Esophagus muscularis mucosa (tissue), 4 donors: Measurements from ENCODE around the gene CCNL1. TPM values are rescaled to one million over a fixed set of nuclear protein-coding genes. Genes with fewer than 3 reads are reported as not detected.
"Not testable (repeated sequence)": the region's sequence is repeated elsewhere in the genome, so short reads cannot be mapped to it uniquely, and the experiment has no call there.

Experiments
- DNase-seq: peaks from one replicate; pipeline ENCODE4 v3.0.0-alpha.2; 2017; ENCODE audit errors: extremely low spot score
- H3K27ac ChIP-seq, 4 donors: fragments of 200-600 bp; sonication (generic); replicated peaks in 1 of 4; 1 replicate in 3 of 4; 2 replicates in 1 of 4; pipeline ENCODE4 v1.5.1; 2016 to 2019; ENCODE audit warnings: mild to moderate bottlenecking in 1 of 4
- H3K27me3 ChIP-seq, 4 donors: fragments of 200-600 bp; sonication (generic); one replicate each; pipeline versions ENCODE4 v1.5.1 to v1.6.0; 2016 to 2019
- H3K36me3 ChIP-seq, 4 donors: fragments of 200-600 bp; sonication (generic); one replicate each; pipeline ENCODE4 v1.5.1; 2016 to 2019
- H3K4me1 ChIP-seq, 4 donors: fragments of 200-600 bp; sonication (generic); one replicate each; pipeline ENCODE4 v1.5.1; 2016 to 2019
- H3K4me3 ChIP-seq, 4 donors: fragments of 200-600 bp; sonication (generic); 1 replicate in 2 of 4; 2 replicates in 2 of 4; pipeline ENCODE4 v1.5.1; 2016 to 2019; ENCODE audit warnings: mild to moderate bottlenecking in 4 of 4, moderate library complexity in 1 of 4
- H3K9me3 ChIP-seq, 4 donors: fragments of 200-600 bp; sonication (generic); 1 replicate in 3 of 4; 2 replicates in 1 of 4; pipeline ENCODE4 v1.5.1; 2016 to 2019
- EP300 ChIP-seq: sonication (generic); formaldehyde crosslinking; IDR thresholded peaks from one replicate; pipeline ENCODE4 v1.6.1; 2017; ENCODE audit warnings: antibody characterized with exemption
- POLR2A ChIP-seq: fragments of 450-650 bp; IDR thresholded peaks from one replicate; pipeline ENCODE4 v1.6.1; 2017; ENCODE audit warnings: antibody characterized with exemption, moderate library complexity, mild to moderate bottlenecking, low read depth
- POLR2AphosphoS5 ChIP-seq, 2 donors: sonication (generic); formaldehyde crosslinking; IDR thresholded peaks; one replicate each; pipeline ENCODE4 v1.6.1; 2017; ENCODE audit warnings: antibody characterized with exemption in 2 of 2
- WGBS: methylation state at CpG from one replicate; pipeline ENCODE4 v1.1.5; 2018; 5-methylcytosine and 5-hydroxymethylcytosine counted together
- intact Hi-C: fragments of 100-400 bp; cut with DNase I; formaldehyde crosslinking; loops from one replicate; pipeline ENCODE4 v1.15.1; 2023
- total RNA-seq, 4 donors: library from RNA; depleted of rRNA; stranded (reverse); fragments of >200 nt; gene quantifications; one replicate each; pipeline versions ENCODE4 v1.1.0 to v1.2.1, GENCODE V29; 2016
- TF ChIP-seq, protein P1 (sequence below), 3 experiments: fragments of 200-600 bp in 2 of 3; fragments of 450-650 bp in 1 of 3; sonication (generic) in 2 of 3; IDR thresholded peaks; one replicate each; pipeline ENCODE4 v1.5.1; 2017 to 2019; ENCODE audit warnings: antibody characterized with exemption in 3 of 3, mild to moderate bottlenecking in 2 of 3, moderate library complexity in 1 of 3

Gene CCNL1
- total RNA-seq, 4 donors from 2014 or later, result 45.3 to 180 (median 77.3) TPM

DNA sequence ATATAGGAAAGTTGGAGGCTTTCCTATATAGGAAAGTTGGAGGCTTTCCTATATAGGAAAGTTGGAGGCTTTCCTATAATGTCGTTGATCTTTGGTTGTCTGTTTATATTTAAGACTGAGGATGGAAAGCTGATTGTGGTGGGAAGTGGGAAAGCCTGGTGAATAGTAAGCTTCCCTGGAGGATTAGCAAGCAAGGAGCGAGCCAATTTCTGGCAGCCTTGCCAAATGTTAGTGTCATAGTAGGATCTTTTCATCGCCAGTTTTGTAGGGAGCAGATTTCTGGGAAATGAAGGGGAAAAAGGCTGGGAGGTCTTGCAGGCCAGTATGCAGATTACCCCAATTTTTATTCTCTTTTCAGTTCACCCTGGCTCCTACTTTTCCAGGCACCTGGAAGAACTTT lies 39.9 kb upstream of the CCNL1 start:
- Histone ChIP-seq H3K27me3 (no peaks in the 10 kb centered on the region), H3K9me3 (peaks cover 0 to 9% (median 0%) of the 10 kb centered on the region in 4 donors), H3K27ac (no peak overlapping the region), H3K36me3 (no peaks in the 10 kb centered on the region), H3K4me1 (peaks cover 3 to 9% (median 7%) of the 10 kb centered on the region in 4 donors), H3K4me3 (no peak overlapping the region)
- DNase-seq, result no peak
- WGBS, result 53% methylated on average over 3 of the region's 3 CpGs
- intact Hi-C loops, result no loop called here
- TF ChIP-seq POLR2AphosphoS5 (IDR thresholded peaks at IDR 0.05) (no peak), POLR2A (no peak), EP300 (no peak)
- TF ChIP-seq, protein P1, sequence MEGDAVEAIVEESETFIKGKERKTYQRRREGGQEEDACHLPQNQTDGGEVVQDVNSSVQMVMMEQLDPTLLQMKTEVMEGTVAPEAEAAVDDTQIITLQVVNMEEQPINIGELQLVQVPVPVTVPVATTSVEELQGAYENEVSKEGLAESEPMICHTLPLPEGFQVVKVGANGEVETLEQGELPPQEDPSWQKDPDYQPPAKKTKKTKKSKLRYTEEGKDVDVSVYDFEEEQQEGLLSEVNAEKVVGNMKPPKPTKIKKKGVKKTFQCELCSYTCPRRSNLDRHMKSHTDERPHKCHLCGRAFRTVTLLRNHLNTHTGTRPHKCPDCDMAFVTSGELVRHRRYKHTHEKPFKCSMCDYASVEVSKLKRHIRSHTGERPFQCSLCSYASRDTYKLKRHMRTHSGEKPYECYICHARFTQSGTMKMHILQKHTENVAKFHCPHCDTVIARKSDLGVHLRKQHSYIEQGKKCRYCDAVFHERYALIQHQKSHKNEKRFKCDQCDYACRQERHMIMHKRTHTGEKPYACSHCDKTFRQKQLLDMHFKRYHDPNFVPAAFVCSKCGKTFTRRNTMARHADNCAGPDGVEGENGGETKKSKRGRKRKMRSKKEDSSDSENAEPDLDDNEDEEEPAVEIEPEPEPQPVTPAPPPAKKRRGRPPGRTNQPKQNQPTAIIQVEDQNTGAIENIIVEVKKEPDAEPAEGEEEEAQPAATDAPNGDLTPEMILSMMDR (IDR thresholded peaks at IDR 0.05), result no peak

GRCh38 chr3:157195965-157196364 lies 36.0 kb upstream of the CCNL1 start:
- TF ChIP-seq POLR2AphosphoS5 (IDR thresholded peaks at IDR 0.05) (no peak), POLR2A (no peak), EP300 (no peak)
- TF ChIP-seq, protein P1 (IDR thresholded peaks at IDR 0.05), result no peak
- intact Hi-C loops, result no loop called here
- Histone ChIP-seq H3K36me3 (no peaks in the 10 kb centered on the region), H3K27me3 (no peaks in the 10 kb centered on the region), H3K4me1 (no peaks in the 10 kb centered on the region), H3K4me3 (no peak overlapping the region), H3K9me3 (peaks cover 0 to 17% (median 0%) of the 10 kb centered on the region in 4 donors), H3K27ac (no peak overlapping the region)
- no peak for DNase-seq

GRCh38 chr3:157191149-157191548 lies 31.2 kb upstream of the CCNL1 start:
- peaks cover 0 to 37% (median 3%) of the 10 kb centered on the region in 4 donors for H3K9me3 ChIP-seq
- WGBS, result 90% methylated on average over 5 of the region's 5 CpGs
- intact Hi-C loops, result not testable (repeated sequence)

GRCh38 chr3:157190380-157190872 lies 30.5 kb upstream of the CCNL1 start:
- no peak overlapping the region for H3K27ac ChIP-seq
- TF ChIP-seq, protein P1 (IDR thresholded peaks at IDR 0.05), result no peak
- no peak for TF ChIP-seq POLR2A
- no peak for TF ChIP-seq EP300
- no peak for TF ChIP-seq POLR2AphosphoS5 (IDR thresholded peaks at IDR 0.05)
- no peaks in the 10 kb centered on the region for H3K4me1 ChIP-seq
- H3K36me3 ChIP-seq, result peaks cover 0 to 8% (median 1%) of the 10 kb centered on the region in 4 donors
- H3K27me3 ChIP-seq, result no peaks in the 10 kb centered on the region
- no peak overlapping the region for H3K4me3 ChIP-seq
- peaks cover 0 to 31% (median 3%) of the 10 kb centered on the region in 4 donors for H3K9me3 ChIP-seq
- intact Hi-C loops, result no loop called here
- DNase-seq, result no peak
- 47% methylated on average over 2 of the region's 2 CpGs for WGBS

More at GRCh38 chr3:157191149-157191548, 31.2 kb upstream of the CCNL1 start:
- H3K36me3 ChIP-seq, H3K4me3 ChIP-seq, DNase-seq, H3K4me1 ChIP-seq, H3K27me3 ChIP-seq, H3K27ac ChIP-seq: not testable (repeated sequence)

DNA sequence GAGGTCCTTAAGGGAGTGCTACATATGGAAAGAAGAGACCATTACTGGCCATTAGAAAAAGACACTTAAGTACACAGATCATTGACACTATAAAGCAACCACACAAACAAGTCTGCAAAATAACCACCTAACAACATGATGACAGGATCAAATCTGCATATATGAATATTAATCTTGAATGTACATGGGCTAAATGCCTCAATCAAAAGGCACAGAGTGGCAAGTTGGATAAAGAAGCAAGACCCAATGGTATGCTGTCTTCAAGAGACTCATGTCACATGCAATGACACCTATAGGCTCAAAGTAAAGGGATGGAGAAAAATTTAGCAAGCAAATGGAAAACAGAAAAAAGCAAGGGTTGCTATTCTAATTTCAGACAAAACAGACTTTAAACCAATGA lies 28.4 kb upstream of the CCNL1 start:
- H3K4me3 ChIP-seq, result no peak overlapping the region
- peaks cover 0 to 13% (median 5%) of the 10 kb centered on the region in 4 donors for H3K36me3 ChIP-seq
- no peaks in the 10 kb centered on the region for H3K27me3 ChIP-seq
- intact Hi-C loops, result no loop called here
- DNase-seq, result no peak
- TF ChIP-seq, protein P1 (IDR thresholded peaks at IDR 0.05), result no peak
- no peak for TF ChIP-seq EP300
- TF ChIP-seq POLR2A, result no peak
- no peak for TF ChIP-seq POLR2AphosphoS5 (IDR thresholded peaks at IDR 0.05)
- H3K9me3 ChIP-seq, result peaks cover 0 to 22% (median 3%) of the 10 kb centered on the region in 4 donors
- H3K4me1 ChIP-seq, result no peaks in the 10 kb centered on the region
- no peak overlapping the region for H3K27ac ChIP-seq
